GM12875 (cell line): ENCODE results near the gene ZC3H12C.
"Not testable (repeated sequence)": the region's sequence is repeated elsewhere in the genome, so short reads cannot be mapped to it uniquely, and the experiment has no call there.

Experiments used
- H3K4me3 ChIP-seq: one replicate; pipeline ENCODE4 v1.5.1; 2011; ENCODE audit warnings: low read depth, low read length, control low read depth
- CTCF ChIP-seq: IDR thresholded peaks from 2 replicates; pipeline ENCODE4 v1.5.1; 2011; ENCODE audit warnings: low read depth, mild to moderate bottlenecking, control low read depth, inconsistent platforms, low read length, moderate library complexity, borderline replicate concordance; ENCODE audit not compliant: insufficient read depth

ZC3H12C gene

GRCh38 chr11:110056956-110057355, 36.2 kb upstream of the ZC3H12C start:
- no peak overlapping the region for H3K4me3 ChIP-seq

GRCh38 chr11:110059706-110060463, 33.3 kb upstream of the ZC3H12C start:
- no peak for TF ChIP-seq CTCF

More at GRCh38 chr11:110056956-110057355, 36.2 kb upstream of the ZC3H12C start:
- TF ChIP-seq CTCF = no peak

GRCh38 chr11:110061296-110061695, 31.9 kb upstream of the ZC3H12C start:
- no peak for TF ChIP-seq CTCF

More at GRCh38 chr11:110059706-110060463, 33.3 kb upstream of the ZC3H12C start:
- no peak overlapping the region for H3K4me3 ChIP-seq

GRCh38 chr11:110062247-110062646, 30.9 kb upstream of the ZC3H12C start:
- no peak for TF ChIP-seq CTCF
- H3K4me3 ChIP-seq = no peak overlapping the region

More at GRCh38 chr11:110061296-110061695, 31.9 kb upstream of the ZC3H12C start:
- no peak overlapping the region for H3K4me3 ChIP-seq

GRCh38 chr11:110065189-110065588, 28.0 kb upstream of the ZC3H12C start:
- H3K4me3 ChIP-seq = no peak overlapping the region
- TF ChIP-seq CTCF = no peak

- H3K4me3 ChIP-seq = not testable (repeated sequence)
Measured at GRCh38 chr11:110068001-110068400, 25.2 kb upstream of the ZC3H12C start.

- no peak for TF ChIP-seq CTCF
Measured at GRCh38 chr11:110069158-110069737, 23.9 kb upstream of the ZC3H12C start.

More at GRCh38 chr11:110069158-110069737, 23.9 kb upstream of the ZC3H12C start:
- no peak overlapping the region for H3K4me3 ChIP-seq
